Peyer's patch (tissue), 4 donors: ENCODE measurements around the gene FER1L5.

Experiments
- CTCF ChIP-seq, 6 experiments: fragments of 450-650 bp in 4 of 6; fragments of 200-600 bp in 2 of 6; sonication (generic) in 1 of 6; IDR thresholded peaks; one replicate each; pipeline ENCODE4 v1.5.1; 2017 to 2019; ENCODE audit warnings: antibody characterized with exemption in 6 of 6, mild to moderate bottlenecking in 3 of 6, moderate library complexity in 1 of 6
- POLR2A ChIP-seq, 2 donors: fragments of 450-650 bp; IDR thresholded peaks; one replicate each; pipeline ENCODE4 v1.5.1; 2017; ENCODE audit warnings: antibody characterized with exemption in 2 of 2, mild to moderate bottlenecking in 2 of 2, moderate library complexity in 2 of 2

GRCh38 chr2:96594691-96595152 lies 47.8 kb upstream of the FER1L5 start:
- TF ChIP-seq CTCF (IDR thresholded peaks at IDR 0.05): no peak
- TF ChIP-seq POLR2A (IDR thresholded peaks at IDR 0.05): no peak
